ENCODE measurements around the gene GNAZ. TPM values are rescaled to one million over a fixed set of nuclear protein-coding genes. Genes with fewer than 3 reads are reported as not detected.

Gene GNAZ
- total RNA-seq, 5 donors from 2014 or later (not counting 1 experiment from before 2014, with no cell fraction given): 0.70 to 1.4 (median 1.3) TPM

GRCh38 chr22:23077627-23078461, 7.5 kb downstream of the GNAZ start:
- ATAC-seq (replicated peaks in 1 of 4): no peak
- Mint-ChIP-seq H3K4me3 (no peak overlapping the region), H3K36me3 (no peaks in the 10 kb centered on the region), H3K27ac (no peak overlapping the region), H3K9me3 (no peaks in the 10 kb centered on the region), H3K4me1 (peaks cover 0 to 2% (median 1%) of the 10 kb centered on the region in 3 donors), H3K27me3 (peaks cover 11 to 13% of the 10 kb centered on the region in 2 donors)
- Histone ChIP-seq H3K27ac (ENCODE audit: low read length) (no peak overlapping the region), H3K9me3 (no peaks in the 10 kb centered on the region), H3K4me1 (ENCODE audit: control insufficient read depth in 1 of 2, extremely low read depth in 1 of 2, insufficient read depth in 2 of 2, low read length in 2 of 2) (no peaks in the 10 kb centered on the region), H3K4me3 (ENCODE audit: control insufficient read depth in 1 of 2, extremely low read depth in 1 of 2, low read length in 1 of 2) (no peak overlapping the region), H3K27me3 (replicated peaks in 1 of 2; ENCODE audit: control insufficient read depth in 2 of 2, extremely low read depth in 1 of 2, insufficient read depth in 2 of 2, low read length in 1 of 2) (peaks cover 0 to 55% of the 10 kb centered on the region in 2 experiments), H3K36me3 (ENCODE audit: control insufficient read depth in 2 of 2, extremely low read depth in 1 of 2, insufficient read depth in 1 of 2, low read length in 1 of 2) (no peaks in the 10 kb centered on the region)
- WGBS (ENCODE audit: insufficient coverage): 83% methylated on average over 5 of the region's 11 CpGs
- DNase-seq: no peak
- CTCF ChIA-PET: no interaction called here
- POLR2A ChIA-PET: no interaction called here

- Mint-ChIP-seq H3K4me3 (no peak overlapping the region), H3K27me3 (peaks cover 11 to 13% of the 10 kb centered on the region in 2 donors), H3K27ac (no peak overlapping the region), H3K36me3 (no peaks in the 10 kb centered on the region), H3K9me3 (no peaks in the 10 kb centered on the region), H3K4me1 (peaks cover 0 to 2% (median 1%) of the 10 kb centered on the region in 3 donors)
- H3K4me1 ChIP-seq (ENCODE audit: control insufficient read depth in 1 of 2, extremely low read depth in 1 of 2, insufficient read depth in 2 of 2, low read length in 2 of 2): no peaks in the 10 kb centered on the region
- ChIA-PET CTCF (no interaction called here), POLR2A (no interaction called here)
- peaks cover 0 to 53% of the 10 kb centered on the region in 2 experiments for H3K27me3 ChIP-seq (replicated peaks in 1 of 2; ENCODE audit: control insufficient read depth in 2 of 2, extremely low read depth in 1 of 2, insufficient read depth in 2 of 2, low read length in 1 of 2)
- no peaks in the 10 kb centered on the region for H3K36me3 ChIP-seq (ENCODE audit: control insufficient read depth in 2 of 2, extremely low read depth in 1 of 2, insufficient read depth in 1 of 2, low read length in 1 of 2)
- 55% methylated on average over 2 of the region's 3 CpGs for WGBS (ENCODE audit: insufficient coverage)
- no peak for DNase-seq
- H3K9me3 ChIP-seq: no peaks in the 10 kb centered on the region
- H3K4me3 ChIP-seq (ENCODE audit: control insufficient read depth in 1 of 2, extremely low read depth in 1 of 2, low read length in 1 of 2): no peak overlapping the region
- H3K27ac ChIP-seq (ENCODE audit: low read length): no peak overlapping the region
- no peak for ATAC-seq (replicated peaks in 1 of 4)
Measured at GRCh38 chr22:23078462-23078787, 8.1 kb downstream of the GNAZ start.

GRCh38 chr22:23079240-23079768, 9.0 kb downstream of the GNAZ start:
- Mint-ChIP-seq H3K4me3 (no peak overlapping the region), H3K9me3 (no peaks in the 10 kb centered on the region), H3K4me1 (peaks cover 0 to 2% (median 1%) of the 10 kb centered on the region in 3 donors), H3K36me3 (no peaks in the 10 kb centered on the region), H3K27me3 (peaks cover 4 to 9% of the 10 kb centered on the region in 2 donors), H3K27ac (no peak overlapping the region)
- no peaks in the 10 kb centered on the region for H3K4me1 ChIP-seq (ENCODE audit: control insufficient read depth in 1 of 2, extremely low read depth in 1 of 2, insufficient read depth in 2 of 2, low read length in 2 of 2)
- no peak overlapping the region for H3K4me3 ChIP-seq (ENCODE audit: control insufficient read depth in 1 of 2, extremely low read depth in 1 of 2, low read length in 1 of 2)
- 81% methylated on average over 9 of the region's 9 CpGs for WGBS (ENCODE audit: insufficient coverage)
- DNase-seq (no peak), ATAC-seq (replicated peaks in 1 of 4) (no peak)
- no peaks in the 10 kb centered on the region for H3K9me3 ChIP-seq
- no peak overlapping the region for H3K27ac ChIP-seq (ENCODE audit: low read length)
- POLR2A ChIA-PET: no interaction called here
- H3K27me3 ChIP-seq (replicated peaks in 1 of 2; ENCODE audit: control insufficient read depth in 2 of 2, extremely low read depth in 1 of 2, insufficient read depth in 2 of 2, low read length in 1 of 2): peaks cover 0 to 46% of the 10 kb centered on the region in 2 experiments
- no peaks in the 10 kb centered on the region for H3K36me3 ChIP-seq (ENCODE audit: control insufficient read depth in 2 of 2, extremely low read depth in 1 of 2, insufficient read depth in 1 of 2, low read length in 1 of 2)
- CTCF ChIA-PET: no interaction called here

- no peaks in the 10 kb centered on the region for H3K4me1 ChIP-seq (ENCODE audit: control insufficient read depth in 1 of 2, extremely low read depth in 1 of 2, insufficient read depth in 2 of 2, low read length in 2 of 2)
- Mint-ChIP-seq H3K36me3 (no peaks in the 10 kb centered on the region), H3K27me3 (peaks cover 4 to 9% of the 10 kb centered on the region in 2 donors), H3K9me3 (no peaks in the 10 kb centered on the region), H3K4me3 (no peak overlapping the region), H3K27ac (no peak overlapping the region), H3K4me1 (peaks cover 0 to 2% (median 1%) of the 10 kb centered on the region in 3 donors)
- H3K9me3 ChIP-seq: no peaks in the 10 kb centered on the region
- no peak overlapping the region for H3K4me3 ChIP-seq (ENCODE audit: control insufficient read depth in 1 of 2, extremely low read depth in 1 of 2, low read length in 1 of 2)
- H3K27ac ChIP-seq (ENCODE audit: low read length): no peak overlapping the region
- peaks cover 0 to 40% of the 10 kb centered on the region in 2 experiments for H3K27me3 ChIP-seq (replicated peaks in 1 of 2; ENCODE audit: control insufficient read depth in 2 of 2, extremely low read depth in 1 of 2, insufficient read depth in 2 of 2, low read length in 1 of 2)
- DNase-seq (no peak), ATAC-seq (replicated peaks in 1 of 4) (no peak)
- ChIA-PET CTCF (no interaction called here), POLR2A (no interaction called here)
- no peaks in the 10 kb centered on the region for H3K36me3 ChIP-seq (ENCODE audit: control insufficient read depth in 2 of 2, extremely low read depth in 1 of 2, insufficient read depth in 1 of 2, low read length in 1 of 2)
- 88% methylated on average over 3 of the region's 9 CpGs for WGBS (ENCODE audit: insufficient coverage)
Measured at GRCh38 chr22:23079814-23080521, 9.6 kb downstream of the GNAZ start.

GRCh38 chr22:23080613-23081290, 10.4 kb downstream of the GNAZ start:
- Histone ChIP-seq H3K27ac (ENCODE audit: low read length) (no peak overlapping the region), H3K9me3 (no peaks in the 10 kb centered on the region), H3K27me3 (replicated peaks in 1 of 2; ENCODE audit: control insufficient read depth in 2 of 2, extremely low read depth in 1 of 2, insufficient read depth in 2 of 2, low read length in 1 of 2) (peaks cover 0 to 32% of the 10 kb centered on the region in 2 experiments), H3K4me3 (ENCODE audit: control insufficient read depth in 1 of 2, extremely low read depth in 1 of 2, low read length in 1 of 2) (no peak overlapping the region), H3K4me1 (ENCODE audit: control insufficient read depth in 1 of 2, extremely low read depth in 1 of 2, insufficient read depth in 2 of 2, low read length in 2 of 2) (no peaks in the 10 kb centered on the region), H3K36me3 (ENCODE audit: control insufficient read depth in 2 of 2, extremely low read depth in 1 of 2, insufficient read depth in 1 of 2, low read length in 1 of 2) (no peaks in the 10 kb centered on the region)
- peaks cover 4 to 9% of the 10 kb centered on the region in 2 donors for H3K27me3 Mint-ChIP-seq
- no peak for DNase-seq
- H3K9me3 Mint-ChIP-seq: no peaks in the 10 kb centered on the region
- ChIA-PET POLR2A (no interaction called here), CTCF (no interaction called here)
- 72% methylated on average over 8 of the region's 11 CpGs for WGBS (ENCODE audit: insufficient coverage)
- no peak overlapping the region for H3K27ac Mint-ChIP-seq
- no peaks in the 10 kb centered on the region for H3K36me3 Mint-ChIP-seq
- no peak for ATAC-seq (replicated peaks in 1 of 4)
- peaks cover 0 to 2% (median 1%) of the 10 kb centered on the region in 3 donors for H3K4me1 Mint-ChIP-seq
- H3K4me3 Mint-ChIP-seq: no peak overlapping the region

- WGBS (ENCODE audit: insufficient coverage): 72% methylated on average over 3 of the region's 5 CpGs
- no peak overlapping the region for H3K27ac Mint-ChIP-seq
- no peak for DNase-seq
Measured at GRCh38 chr22:23082534-23083314, 12.4 kb downstream of the GNAZ start.

More at GRCh38 chr22:23082534-23083314, 12.4 kb downstream of the GNAZ start:
- Histone ChIP-seq H3K27ac (ENCODE audit: low read length) (no peak overlapping the region), H3K4me3 (ENCODE audit: control insufficient read depth in 1 of 2, extremely low read depth in 1 of 2, low read length in 1 of 2) (no peak overlapping the region), H3K4me1 (ENCODE audit: control insufficient read depth in 1 of 2, extremely low read depth in 1 of 2, insufficient read depth in 2 of 2, low read length in 2 of 2) (no peaks in the 10 kb centered on the region), H3K36me3 (ENCODE audit: control insufficient read depth in 2 of 2, extremely low read depth in 1 of 2, insufficient read depth in 1 of 2, low read length in 1 of 2) (no peaks in the 10 kb centered on the region), H3K27me3 (replicated peaks in 1 of 2; ENCODE audit: control insufficient read depth in 2 of 2, extremely low read depth in 1 of 2, insufficient read depth in 2 of 2, low read length in 1 of 2) (peaks cover 0 to 19% of the 10 kb centered on the region in 2 experiments), H3K9me3 (no peaks in the 10 kb centered on the region)
- CTCF ChIA-PET: no interaction called here
- no peaks in the 10 kb centered on the region for H3K36me3 Mint-ChIP-seq
- no peak overlapping the region for H3K4me3 Mint-ChIP-seq
- ATAC-seq (replicated peaks in 1 of 4): no peak
- POLR2A ChIA-PET: no interaction called here
- H3K27me3 Mint-ChIP-seq: peaks cover 4 to 9% of the 10 kb centered on the region in 2 donors
- H3K9me3 Mint-ChIP-seq: no peaks in the 10 kb centered on the region
- H3K4me1 Mint-ChIP-seq: peaks cover 0 to 9% (median 5%) of the 10 kb centered on the region in 3 donors
